HUES64 (cell line): ENCODE data around the gene MED16.
A peak's percentile ranks its signal among the peaks of the same experiment; 100 is the strongest.

Experiments
- H3K27ac ChIP-seq: 2 replicates; pipeline ENCODE4 v1.7.0; 2013; ENCODE audit warnings: low read depth, low read length, inconsistent platforms
- H3K27me3 ChIP-seq: 2 replicates; pipeline ENCODE4 v1.6.1; 2013; ENCODE audit warnings: mild to moderate bottlenecking, low read length; ENCODE audit not compliant: insufficient read depth
- H3K36me3 ChIP-seq: 2 replicates; pipeline ENCODE4 v1.6.1; 2013; ENCODE audit warnings: mild to moderate bottlenecking, low read length; ENCODE audit not compliant: insufficient read depth
- H3K4me1 ChIP-seq: 2 replicates; pipeline ENCODE4 v1.6.1; 2013; ENCODE audit warnings: mild to moderate bottlenecking, low read length, moderate library complexity; ENCODE audit not compliant: insufficient read depth
- H3K4me3 ChIP-seq: 2 replicates; pipeline ENCODE4 v1.5.1; 2013; ENCODE audit warnings: mild to moderate bottlenecking, low read length, moderate library complexity
- H3K9ac ChIP-seq: 2 replicates; pipeline ENCODE4 v1.6.1; 2013; ENCODE audit warnings: mild to moderate bottlenecking, low read depth, low read length
- H3K9me3 ChIP-seq: 2 replicates; pipeline ENCODE4 v1.6.1; 2013; ENCODE audit warnings: low read depth, low read length; ENCODE audit not compliant: insufficient read depth
- WGBS: fragments of 150-250, 120-280 bp; methylation state at CpG from one replicate; pipeline ENCODE4 v1.1.7; 2013; ENCODE audit warnings: missing lambda C conversion rate; 5-methylcytosine and 5-hydroxymethylcytosine counted together

The MED16 gene

GRCh38 chr19:934197-934840 is 41.3 kb upstream of the MED16 start:
- WGBS: 93% methylated on average over 29 of the region's 29 CpGs
- peaks cover 44% of the 10 kb centered on the region for H3K36me3 ChIP-seq
- H3K9me3 ChIP-seq: no peaks in the 10 kb centered on the region
- H3K9ac ChIP-seq: no peak overlapping the region
- no peaks in the 10 kb centered on the region; the same call in 1 of the 2 replicates for H3K4me1 ChIP-seq
- H3K27me3 ChIP-seq: no peaks in the 10 kb centered on the region
- no peak overlapping the region for H3K4me3 ChIP-seq
- no peak overlapping the region for H3K27ac ChIP-seq

GRCh38 chr19:933553-933882 is 40.5 kb upstream of the MED16 start:
- 70% methylated on average over 12 of the region's 14 CpGs for WGBS
- peaks cover 42% of the 10 kb centered on the region for H3K36me3 ChIP-seq
- H3K9ac ChIP-seq: no peak overlapping the region
- peak overlapping the region; percentile 41; the same call in 1 of the 2 replicates for H3K27ac ChIP-seq
- no peak overlapping the region for H3K4me3 ChIP-seq
- H3K4me1 ChIP-seq: no peaks in the 10 kb centered on the region; the same call in none of the 2 replicates
- no peaks in the 10 kb centered on the region for H3K9me3 ChIP-seq
- no peaks in the 10 kb centered on the region for H3K27me3 ChIP-seq

DNA sequence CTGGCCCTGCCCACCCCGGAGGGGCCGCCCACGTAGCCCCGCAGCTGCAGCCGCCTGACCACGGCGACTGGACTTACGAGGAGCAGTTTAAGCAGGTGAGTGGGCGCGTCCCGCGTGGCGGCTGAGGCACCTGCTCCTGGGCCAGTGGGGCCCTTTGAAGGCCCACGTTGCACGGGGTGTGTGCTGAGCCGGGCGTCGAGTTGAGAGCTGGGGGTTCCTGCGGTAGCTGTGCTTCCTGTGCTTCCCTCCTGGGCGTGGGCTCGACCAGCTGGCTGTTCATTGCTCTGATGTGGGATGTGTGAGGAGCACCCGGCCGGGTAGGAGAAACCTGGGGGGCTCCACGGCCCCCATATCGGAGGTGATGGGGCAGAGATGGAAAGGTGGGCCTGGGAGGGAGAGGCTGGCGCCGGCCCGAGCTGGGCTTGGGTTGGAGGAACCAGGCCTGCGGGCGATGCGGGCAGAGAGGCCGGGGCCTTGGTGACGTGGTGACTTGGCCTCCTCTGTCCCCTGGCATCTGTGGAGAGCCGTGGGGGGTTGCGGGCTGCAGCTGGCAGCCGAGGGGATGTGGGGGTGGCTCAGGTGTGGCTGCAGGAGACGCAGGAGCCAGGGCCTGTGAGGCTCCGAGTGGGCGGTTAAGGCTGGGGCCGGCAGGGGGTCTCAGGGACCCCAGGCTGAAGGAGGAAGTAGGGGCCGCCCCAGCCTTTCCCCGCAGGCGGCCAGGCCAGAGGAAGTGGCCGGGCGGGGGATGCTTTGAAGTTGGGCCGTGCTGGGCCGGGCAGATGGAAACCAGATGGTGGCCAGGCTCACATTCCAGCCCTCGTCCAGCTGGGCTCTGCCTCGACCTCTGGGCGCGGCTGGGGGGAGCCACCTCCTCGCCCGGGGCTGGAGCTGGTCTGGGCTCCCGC is 39.9 kb upstream of the MED16 start:
- H3K36me3 ChIP-seq: peaks cover 36% of the 10 kb centered on the region
- H3K27me3 ChIP-seq: no peaks in the 10 kb centered on the region
- WGBS: 57% methylated on average over 54 of the region's 54 CpGs
- no peak overlapping the region for H3K4me3 ChIP-seq
- peaks cover 1% of the 10 kb centered on the region for H3K4me1 ChIP-seq
- H3K27ac ChIP-seq: peak overlapping the region; percentile 46
- no peaks in the 10 kb centered on the region for H3K9me3 ChIP-seq
- H3K9ac ChIP-seq: 0 out of 2 replicates have a peak overlapping the region, but pooled peaks have one; percentile 20

DNA sequence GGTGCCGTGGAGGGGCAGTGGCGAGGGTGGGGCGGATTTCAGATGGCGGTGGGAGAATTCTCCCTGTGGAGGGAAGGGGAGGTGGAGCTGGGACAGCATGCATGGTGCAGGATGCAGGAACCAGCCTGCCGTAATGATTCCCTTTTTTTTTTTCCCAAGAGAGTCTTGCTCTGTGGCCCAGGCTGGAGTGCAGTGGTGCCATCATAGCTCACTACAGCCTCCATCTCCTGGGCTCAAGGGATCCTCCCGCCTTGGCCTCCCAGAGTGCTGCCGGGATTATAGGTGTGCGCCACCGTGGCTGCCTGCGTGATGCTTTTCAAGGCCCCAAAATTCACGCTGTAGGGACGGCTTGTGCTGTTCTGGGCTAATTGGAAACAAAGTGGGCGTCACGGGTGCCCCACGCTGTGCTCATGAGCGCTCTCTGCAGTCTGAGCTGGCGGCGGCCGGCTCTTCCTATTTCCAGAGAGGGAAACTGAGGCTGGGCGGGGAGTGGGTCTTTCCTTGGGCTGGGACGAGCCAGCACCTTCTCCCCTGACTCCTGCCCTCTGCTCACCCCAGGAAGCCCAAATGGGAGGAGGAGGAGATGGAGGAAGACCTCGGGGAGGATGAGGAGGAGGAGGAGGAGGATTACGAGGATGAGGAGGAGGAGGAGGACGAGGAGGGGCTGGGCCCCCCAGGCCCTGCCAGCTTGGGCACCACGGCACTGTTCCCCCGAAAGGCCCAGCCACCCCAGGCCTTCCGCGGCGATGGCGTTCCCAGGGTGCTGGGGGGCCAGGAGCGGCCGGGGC is 39.1 kb upstream of the MED16 start:
- WGBS: 91% methylated on average over 31 of the region's 32 CpGs

DNA sequence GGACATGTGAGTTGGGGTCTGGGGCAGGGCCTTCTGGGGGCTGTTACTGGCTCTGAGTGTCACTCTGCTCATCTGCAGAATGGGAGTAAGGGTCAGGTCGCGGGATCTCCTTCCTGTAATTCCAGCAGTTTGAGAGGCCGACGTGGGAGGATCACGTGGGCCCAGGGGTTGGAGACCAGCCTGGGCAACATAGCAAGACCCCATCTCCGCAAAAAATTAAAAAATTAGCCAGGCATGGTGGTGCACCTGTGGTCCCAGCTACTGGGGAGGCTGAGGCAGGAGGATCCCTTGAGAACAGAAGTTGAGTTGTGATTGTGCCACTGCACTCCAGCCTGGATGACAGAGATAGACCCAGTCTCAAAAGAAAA is 36.9 kb upstream of the MED16 start:
- Histone ChIP-seq H3K36me3 (peaks cover 26% of the 10 kb centered on the region), H3K4me1 (peaks cover 5% of the 10 kb centered on the region), H3K27me3 (no peaks in the 10 kb centered on the region), H3K27ac (no peak overlapping the region), H3K9me3 (no peaks in the 10 kb centered on the region), H3K4me3 (no peak overlapping the region), H3K9ac (no peak overlapping the region)
- 95% methylated on average over 6 of the region's 6 CpGs for WGBS

More for the DNA sequence above, 39.1 kb upstream of the MED16 start:
- Histone ChIP-seq H3K27me3 (no peaks in the 10 kb centered on the region), H3K9ac (no peak overlapping the region), H3K27ac (no peak overlapping the region), H3K4me1 (peaks cover 5% of the 10 kb centered on the region), H3K9me3 (no peaks in the 10 kb centered on the region), H3K4me3 (no peak overlapping the region), H3K36me3 (peaks cover 31% of the 10 kb centered on the region)

DNA sequence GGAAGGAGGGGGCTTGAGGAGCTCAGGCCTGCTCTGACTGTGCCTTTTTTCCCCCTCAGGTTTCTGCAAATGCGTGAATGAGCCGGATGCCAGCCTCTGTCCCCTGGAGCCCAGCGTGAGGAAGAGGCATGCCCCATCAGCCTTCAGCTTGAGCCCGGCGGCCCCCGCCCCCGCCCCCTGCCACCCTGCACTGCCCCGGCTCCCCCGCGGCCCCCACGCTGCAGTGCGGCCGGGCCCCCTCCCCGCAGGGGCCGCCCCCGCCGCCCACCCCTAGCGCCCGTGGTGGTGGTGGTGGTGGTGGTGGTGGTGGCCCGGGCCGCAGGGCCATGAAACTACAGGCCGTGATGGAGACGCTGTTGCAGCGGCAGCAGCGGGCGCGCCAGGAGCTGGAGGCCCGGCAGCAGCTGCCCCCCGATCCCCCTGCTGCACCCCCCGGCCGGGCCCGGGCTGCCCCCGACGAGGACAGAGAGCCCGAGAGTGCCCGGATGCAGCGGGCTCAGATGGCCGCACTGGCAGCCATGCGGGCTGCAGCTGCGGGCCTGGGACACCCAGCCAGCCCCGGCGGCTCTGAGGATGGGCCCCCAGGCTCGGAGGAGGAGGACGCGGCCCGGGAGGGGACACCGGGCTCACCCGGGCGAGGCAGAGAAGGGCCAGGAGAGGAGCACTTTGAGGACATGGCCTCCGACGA is 36.4 kb upstream of the MED16 start:
- H3K36me3 ChIP-seq: peaks cover 26% of the 10 kb centered on the region
- H3K4me1 ChIP-seq: peaks cover 5% of the 10 kb centered on the region
- H3K27ac ChIP-seq: no peak overlapping the region
- no peaks in the 10 kb centered on the region for H3K27me3 ChIP-seq
- H3K9me3 ChIP-seq: no peaks in the 10 kb centered on the region
- WGBS: 95% methylated on average over 51 of the region's 51 CpGs
- no peak overlapping the region for H3K4me3 ChIP-seq
- H3K9ac ChIP-seq: no peak overlapping the region

- Histone ChIP-seq H3K9ac (no peak overlapping the region), H3K9me3 (no peaks in the 10 kb centered on the region), H3K27me3 (no peaks in the 10 kb centered on the region), H3K27ac (peak overlapping the region; percentile 80; the same call in 1 of the 2 replicates), H3K4me1 (peaks cover 5% of the 10 kb centered on the region), H3K36me3 (peaks cover 26% of the 10 kb centered on the region), H3K4me3 (no peak overlapping the region)
- WGBS: 85% methylated on average over 18 of the region's 18 CpGs
Observed at GRCh38 chr19:928471-929202, 35.6 kb upstream of the MED16 start.

- peaks cover 5% of the 10 kb centered on the region for H3K4me1 ChIP-seq
Observed at GRCh38 chr19:927780-928401, 34.9 kb upstream of the MED16 start.

DNA sequence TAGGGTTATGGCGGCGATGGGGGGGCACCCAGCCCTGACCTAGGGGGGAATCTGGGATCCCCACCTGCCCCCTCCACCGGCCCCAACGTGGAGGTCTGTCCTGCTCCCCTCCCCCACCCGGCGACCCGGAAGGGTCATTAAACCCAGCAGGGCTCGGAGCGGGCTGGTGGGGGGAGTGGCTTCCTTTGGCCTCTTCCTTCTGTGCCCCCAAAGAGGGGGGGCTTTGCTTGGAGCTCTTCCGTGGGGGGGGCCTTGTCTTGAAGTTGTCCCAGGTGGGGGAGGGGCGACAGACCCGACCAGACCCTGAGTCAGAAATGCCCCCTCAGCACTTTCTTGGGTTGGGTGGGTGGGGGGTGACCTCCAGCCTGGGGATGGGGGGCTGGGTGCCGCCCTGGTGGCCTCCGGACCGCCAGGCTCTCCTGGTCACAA is 34.4 kb upstream of the MED16 start:
- peaks cover 21% of the 10 kb centered on the region for H3K36me3 ChIP-seq

More at GRCh38 chr19:927780-928401, 34.9 kb upstream of the MED16 start:
- no peaks in the 10 kb centered on the region for H3K9me3 ChIP-seq
- no peaks in the 10 kb centered on the region for H3K27me3 ChIP-seq
- 57% methylated on average over 12 of the region's 12 CpGs for WGBS
- H3K9ac ChIP-seq: no peak overlapping the region
- peak overlapping the region; percentile 80 for H3K27ac ChIP-seq
- peak overlapping the region; percentile 88 for H3K4me3 ChIP-seq
- H3K36me3 ChIP-seq: peaks cover 26% of the 10 kb centered on the region

More for the DNA sequence above, 34.4 kb upstream of the MED16 start:
- Histone ChIP-seq H3K9ac (no peak overlapping the region), H3K4me1 (peaks cover 5% of the 10 kb centered on the region), H3K27me3 (no peaks in the 10 kb centered on the region), H3K9me3 (no peaks in the 10 kb centered on the region), H3K4me3 (peak overlapping the region; percentile 88), H3K27ac (peak overlapping the region; percentile 80)
- 4% methylated on average over 7 of the region's 15 CpGs for WGBS
